Astrocyte (in vitro differentiated cells and primary cell): ENCODE results near the gene TNFSF10.

Experiments
- CTCF ChIP-seq: IDR thresholded peaks from 2 replicates; pipeline ENCODE4 v1.5.1; 2011; ENCODE audit warnings: low read depth, mild to moderate bottlenecking, inconsistent platforms, low read length, moderate library complexity; ENCODE audit not compliant: insufficient read depth
- EZH2 ChIP-seq: IDR thresholded peaks from 2 replicates; pipeline ENCODE4 v1.6.1; 2012; ENCODE audit warnings: mild to moderate bottlenecking, low read length, inconsistent platforms; ENCODE audit not compliant: insufficient read depth

- TF ChIP-seq EZH2, result no peak
- no peak for TF ChIP-seq CTCF
These were observed 52.6 kb downstream of the TNFSF10 start for GRCh38 chr3:172470588-172470987.
